Psoas muscle (tissue), 8 donors: Measurements from ENCODE around the gene MXD1. TPM values are rescaled to one million over a fixed set of nuclear protein-coding genes. Genes with fewer than 3 reads are reported as not detected.

Source experiments
- ATAC-seq, 4 donors: fragments of 200-7000 bp; cut with Tn5 transposase; one replicate each; pipeline ENCODE4 v1.9.1; 2020; ENCODE audit warnings: moderate library complexity in 3 of 4, mild to moderate bottlenecking in 2 of 4
- DNase-seq, 2 donors: peaks; one replicate each; pipeline ENCODE4 v3.0.0-alpha.2; 2020
- H3K27ac ChIP-seq: fragments of 200-600 bp; one replicate; pipeline ENCODE4 v1.8.0; 2022
- H3K27me3 ChIP-seq, 3 donors: fragments of 200-600 bp in 1 of 3; one replicate each; pipeline versions ENCODE4 v1.6.1 to v1.8.0; 2013 to 2022; ENCODE audit warnings: low read length in 2 of 3, mild to moderate bottlenecking in 2 of 3, moderate library complexity in 1 of 3; ENCODE audit not compliant: insufficient read depth in 3 of 3
- H3K36me3 ChIP-seq, 2 donors: fragments of 200-600 bp in 1 of 2; one replicate each; pipeline versions ENCODE4 v1.6.1 to v1.8.0; 2013 to 2022; ENCODE audit warnings: low read depth in 1 of 2, mild to moderate bottlenecking in 1 of 2, moderate library complexity in 1 of 2; ENCODE audit not compliant: insufficient read depth in 1 of 2
- H3K4me1 ChIP-seq: fragments of 200-600 bp; one replicate; pipeline ENCODE4 v1.8.0; 2022
- H3K4me3 ChIP-seq: fragments of 200-600 bp; one replicate; pipeline ENCODE4 v1.8.0; 2022; ENCODE audit warnings: mild to moderate bottlenecking
- H3K9me3 ChIP-seq: fragments of 200-600 bp; one replicate; pipeline ENCODE4 v1.8.0; 2022
- WGBS, 3 donors: extraction: QIAGEN DNeasy Blood & Tissue Kit; methylation state at CpG; one replicate each; pipeline versions ENCODE4 v1.1.6 to v1.1.7; 2013; 5-methylcytosine and 5-hydroxymethylcytosine counted together
- intact Hi-C, 2 donors: fragments of 100-400 bp; cut with DNase I; formaldehyde crosslinking; loops; one replicate each; pipeline versions ENCODE4 v1.11.0 to v1.14.2; 2022
- polyA plus RNA-seq, 3 donors: library from polyadenylated mRNA; stranded (reverse); fragments of 200-250 nt; gene quantifications; one replicate each; pipeline ENCODE4 v1.2.3, GENCODE V29; 2013
- total RNA-seq, 4 donors: library from RNA; stranded (reverse); fragmentation: NEBNext Ultra II Directional in 2 of 4; extraction: Animal tissue kit (Norgen Biotek cat#: 25700) in 2 of 4; gene quantifications; one replicate each; pipeline versions ENCODE4 v1.2.1 to v1.2.4, GENCODE V29; 2021 to 2023
- TF ChIP-seq, protein P1 (sequence below): fragments of 200-600 bp; IDR thresholded peaks from one replicate; pipeline ENCODE4 v1.8.0; 2022; ENCODE audit warnings: antibody characterized with exemption
- donor health status: healthy with polysubstance abuse.
- donor health status: DM: no; HTN: no; CAD: no; lungs with moderate emphysema.
- donor health status: Bipolar disorder and iron deficiency.
- donor health status: healthy.
- donor health status: DM: yes; HTN: yes; CAD: no.
- donor health status: DM: no; HTN: no; CAD: no.
- donor health status: DM: no; HTN: no; CAD: no.
- donor health status: DM: yes; HTN: yes; CAD: no.

MXD1 gene
- total and polyA plus RNA-seq, 7 donors, result 2.8 to 11.9 (median 6.4) TPM

DNA sequence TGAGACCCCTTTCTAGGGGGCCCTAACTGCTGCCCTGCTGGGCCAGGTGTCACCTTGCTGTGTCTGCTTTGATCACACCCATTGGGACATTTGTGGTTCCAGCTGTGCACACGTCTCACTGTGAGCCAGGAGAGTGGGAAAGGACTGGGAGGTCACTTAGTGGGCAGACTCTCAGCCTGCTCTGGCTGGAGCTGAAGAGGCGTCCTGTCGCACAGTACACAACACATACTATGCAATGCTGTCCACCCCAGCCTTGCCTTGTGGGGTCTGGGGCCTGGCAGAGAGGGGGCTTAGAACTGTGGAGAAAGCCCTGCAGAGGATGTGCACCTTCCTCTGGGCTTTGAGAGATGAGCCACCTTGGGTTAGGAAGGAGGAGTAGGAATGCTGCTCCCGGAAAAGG lies 71.8 kb downstream of the MXD1 start:
- no peaks in the 10 kb centered on the region for H3K9me3 ChIP-seq
- no peaks in the 10 kb centered on the region for H3K36me3 ChIP-seq
- intact Hi-C loops, result no loop called here
- ATAC-seq (peak in 1 of 4 donors; percentile 9), DNase-seq (no peak)
- H3K27me3 ChIP-seq, result no peaks in the 10 kb centered on the region
- no peaks in the 10 kb centered on the region for H3K4me1 ChIP-seq
- H3K27ac ChIP-seq, result no peak overlapping the region
- H3K4me3 ChIP-seq, result no peak overlapping the region
- TF ChIP-seq, protein P1, sequence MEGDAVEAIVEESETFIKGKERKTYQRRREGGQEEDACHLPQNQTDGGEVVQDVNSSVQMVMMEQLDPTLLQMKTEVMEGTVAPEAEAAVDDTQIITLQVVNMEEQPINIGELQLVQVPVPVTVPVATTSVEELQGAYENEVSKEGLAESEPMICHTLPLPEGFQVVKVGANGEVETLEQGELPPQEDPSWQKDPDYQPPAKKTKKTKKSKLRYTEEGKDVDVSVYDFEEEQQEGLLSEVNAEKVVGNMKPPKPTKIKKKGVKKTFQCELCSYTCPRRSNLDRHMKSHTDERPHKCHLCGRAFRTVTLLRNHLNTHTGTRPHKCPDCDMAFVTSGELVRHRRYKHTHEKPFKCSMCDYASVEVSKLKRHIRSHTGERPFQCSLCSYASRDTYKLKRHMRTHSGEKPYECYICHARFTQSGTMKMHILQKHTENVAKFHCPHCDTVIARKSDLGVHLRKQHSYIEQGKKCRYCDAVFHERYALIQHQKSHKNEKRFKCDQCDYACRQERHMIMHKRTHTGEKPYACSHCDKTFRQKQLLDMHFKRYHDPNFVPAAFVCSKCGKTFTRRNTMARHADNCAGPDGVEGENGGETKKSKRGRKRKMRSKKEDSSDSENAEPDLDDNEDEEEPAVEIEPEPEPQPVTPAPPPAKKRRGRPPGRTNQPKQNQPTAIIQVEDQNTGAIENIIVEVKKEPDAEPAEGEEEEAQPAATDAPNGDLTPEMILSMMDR, result no peak
- WGBS, 3 donors, result 78 to 93% (median 84%) methylated on average over 4 of the region's 4 CpGs

DNA sequence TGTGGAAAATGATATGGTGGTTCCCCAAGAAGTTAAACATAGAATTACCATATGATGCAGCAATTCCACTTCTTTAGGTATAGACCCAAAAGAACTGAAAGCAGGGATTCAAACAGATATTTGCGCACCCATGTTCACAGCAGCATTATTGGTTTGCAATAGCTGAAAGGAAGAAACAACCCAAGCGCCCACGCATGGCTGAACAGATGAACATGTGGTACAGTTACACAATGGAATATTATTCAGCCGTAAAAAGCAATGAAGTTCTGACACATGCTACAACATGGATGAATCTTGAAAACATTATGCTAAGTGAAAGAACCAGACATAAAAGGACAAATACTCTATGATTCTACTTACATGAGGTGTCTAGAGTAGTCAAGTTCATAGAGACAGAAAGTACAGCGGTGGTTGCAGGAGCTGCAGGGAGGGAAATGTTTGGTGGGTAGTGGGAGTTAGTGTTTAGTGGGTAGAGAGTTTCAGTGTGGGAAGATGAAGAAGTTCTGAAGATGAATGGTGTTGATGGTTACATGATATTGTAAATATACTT lies 73.3 kb downstream of the MXD1 start:
- DNase-seq, result no peak
- Histone ChIP-seq H3K9me3 (no peaks in the 10 kb centered on the region), H3K27me3 (no peaks in the 10 kb centered on the region), H3K36me3 (peaks cover 0 to 4% of the 10 kb centered on the region in 2 donors), H3K4me1 (no peaks in the 10 kb centered on the region), H3K27ac (no peak overlapping the region), H3K4me3 (no peak overlapping the region)
- ATAC-seq, result no peak
- 97 to 98% (median 97%) methylated on average over 5 of the region's 5 CpGs for WGBS, 3 donors
- intact Hi-C loops, result no loop called here
- TF ChIP-seq, protein P1, result no peak

DNA sequence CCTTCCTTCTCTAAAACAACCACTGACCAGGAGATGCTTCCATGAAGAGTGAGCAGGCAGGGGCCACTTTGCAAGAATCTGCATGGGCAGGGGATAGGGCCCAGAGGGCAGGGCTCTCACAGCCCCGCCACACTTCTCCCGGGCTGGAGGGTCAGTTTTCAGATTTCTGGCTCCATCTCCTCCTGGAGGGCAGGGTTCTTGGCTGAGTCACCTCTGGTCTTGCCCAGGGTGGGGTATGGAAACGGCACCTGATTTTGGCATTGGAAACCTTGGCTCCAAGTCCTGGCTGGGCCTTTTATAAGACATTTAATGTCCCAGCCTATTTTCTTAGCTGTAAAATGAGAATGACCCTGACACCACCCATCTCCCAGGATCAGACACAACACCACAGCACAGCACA lies 74.1 kb downstream of the MXD1 start:
- Histone ChIP-seq H3K27ac (no peak overlapping the region), H3K4me1 (no peaks in the 10 kb centered on the region), H3K9me3 (no peaks in the 10 kb centered on the region), H3K4me3 (no peak overlapping the region), H3K27me3 (no peaks in the 10 kb centered on the region), H3K36me3 (peaks cover 0 to 12% of the 10 kb centered on the region in 2 donors)
- peak in 2 of 4 donors; percentile 53 to 75 for ATAC-seq
- 23 to 33% (median 32%) methylated on average over 3 of the region's 3 CpGs for WGBS, 3 donors
- intact Hi-C loops, result no loop called here
- DNase-seq, result no peak
- TF ChIP-seq, protein P1, result no peak

DNA sequence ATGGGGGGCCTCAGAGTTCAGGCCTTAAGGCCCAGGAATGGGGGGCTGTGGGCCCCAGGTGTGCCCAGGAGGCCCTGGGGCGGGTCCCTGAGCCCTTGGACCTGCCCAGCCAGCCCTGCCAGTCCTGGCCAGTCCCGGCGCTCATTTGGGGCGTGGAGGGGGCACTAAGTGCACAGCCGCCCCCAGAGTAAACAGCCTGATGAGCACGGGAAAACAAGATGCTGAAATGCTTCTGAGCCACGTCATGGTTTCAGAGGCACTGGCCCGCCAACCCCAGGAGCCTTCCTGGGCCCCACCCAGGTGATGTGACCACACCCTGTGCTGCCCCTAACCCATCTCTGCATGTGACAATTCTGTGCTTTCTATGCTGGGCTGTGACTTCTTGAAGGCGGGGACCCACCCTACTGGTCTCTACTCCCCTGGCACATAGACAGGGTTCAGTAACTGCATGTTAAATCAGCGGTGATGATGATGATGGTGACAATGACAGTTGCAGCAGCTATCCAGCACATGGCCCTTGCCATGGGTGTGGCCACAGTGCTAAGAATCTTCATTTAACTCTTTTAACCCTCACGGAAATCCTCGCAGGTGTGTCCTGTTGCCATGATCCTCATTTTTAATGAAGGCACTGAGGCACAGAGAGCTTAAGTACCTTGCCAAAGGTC lies 74.7 kb downstream of the MXD1 start:
- Histone ChIP-seq H3K27ac (no peak overlapping the region), H3K4me3 (no peak overlapping the region), H3K27me3 (no peaks in the 10 kb centered on the region), H3K36me3 (peaks cover 0 to 15% of the 10 kb centered on the region in 2 donors), H3K4me1 (no peaks in the 10 kb centered on the region), H3K9me3 (no peaks in the 10 kb centered on the region)
- no peak for DNase-seq
- TF ChIP-seq, protein P1, result no peak
- peak in 1 of 4 donors; percentile 26 for ATAC-seq
- WGBS, 3 donors, result 90 to 94% (median 92%) methylated on average over 12 of the region's 12 CpGs
- intact Hi-C loops, result no loop called here

Other genes starting within 250 kb of the MXD1 start
- 10 to 100 TPM; 19.4 to 29.0 (median 23.4) TPM for gene ANXA4, start 173.0 kb upstream of the MXD1 start, total RNA-seq
- gene ANXA4, start 173.0 kb upstream of the MXD1 start, polyA plus RNA-seq, result 10 to 100 TPM; 13.2 to 17.0 (median 13.2) TPM
- 1 to 10 TPM; 3.0 to 4.1 (median 3.1) TPM for gene GMCL1, start 85.4 kb upstream of the MXD1 start, total RNA-seq
- gene GMCL1, start 85.4 kb upstream of the MXD1 start, polyA plus RNA-seq, result 1 to 10 TPM; 1.3 to 2.9 (median 2.0) TPM
- gene SNRNP27, start 21.2 kb upstream of the MXD1 start, total RNA-seq, result 100 to 1,000 TPM in 1 of 4 donors, 10 to 100 TPM in 3; 78.7 to 113 (median 90.2) TPM
- gene SNRNP27, start 21.2 kb upstream of the MXD1 start, polyA plus RNA-seq, result 100 to 1,000 TPM in 1 of 3 donors, 10 to 100 TPM in 2; 75.9 to 215 (median 83.3) TPM
- gene ASPRV1, start 46.5 kb downstream of the MXD1 start, total RNA-seq, result 1 to 10 TPM in 2 of 4 donors, under 1 TPM in 2; 0.42 to 1.8 (median 0.93) TPM
- gene ASPRV1, start 46.5 kb downstream of the MXD1 start, polyA plus RNA-seq, result 1 to 10 TPM in 2 of 3 donors, under 1 TPM in 1; 0.20 to 1.2 (median 1.0) TPM
- gene PCBP1, start 172.4 kb downstream of the MXD1 start, total RNA-seq, result 100 to 1,000 TPM; 423 to 683 (median 522) TPM
- gene PCBP1, start 172.4 kb downstream of the MXD1 start, polyA plus RNA-seq, result 100 to 1,000 TPM; 522 to 746 (median 549) TPM